ENCODE results near the gene SLCO2A1. TPM values are rescaled to one million over a fixed set of nuclear protein-coding genes. Genes with fewer than 3 reads are reported as not detected.

SLCO2A1 gene
- total RNA-seq, 2 donors from 2014 or later: 7.0 to 17.5 TPM

DNA sequence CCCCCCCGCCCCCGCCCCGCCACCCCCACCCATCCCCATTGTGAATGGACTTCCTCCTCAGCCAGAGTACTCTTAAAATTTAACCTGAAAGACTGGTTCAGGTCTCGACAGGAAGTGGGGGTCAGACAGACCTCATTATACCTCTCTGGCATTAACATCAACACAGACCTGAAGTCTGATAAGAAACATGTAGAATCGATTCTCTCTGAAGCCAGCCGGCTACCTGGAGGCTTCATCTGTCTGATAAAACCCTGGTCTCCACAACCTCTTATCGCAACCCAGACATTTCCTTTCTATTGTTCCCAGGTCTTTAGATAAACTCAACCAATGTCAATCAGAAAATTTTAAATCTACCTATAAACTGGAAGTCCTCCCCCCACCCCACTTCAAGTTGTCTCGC, 42.6 kb downstream of the SLCO2A1 start:
- Histone ChIP-seq H3K36me3 (replicated peaks in 1 of 2; ENCODE audit: insufficient read depth in 1 of 2, low read depth in 2 of 2) (no peaks in the 10 kb centered on the region), H3K4me3 (no peak overlapping the region), H3K27me3 (no peaks in the 10 kb centered on the region), H3K9me3 (no peaks in the 10 kb centered on the region), H3K4me1 (no peaks in the 10 kb centered on the region), H3K27ac (no peak overlapping the region)
- intact Hi-C loops (cut with DNase I): no loop called here
- 36 to 46% methylated on average over 8 of the region's 8 CpGs for WGBS, 2 donors
- DNase-seq (no peak), ATAC-seq (no peak)
- no peak for TF ChIP-seq POLR2A (IDR thresholded peaks at IDR 0.05)
- TF ChIP-seq, protein P1, sequence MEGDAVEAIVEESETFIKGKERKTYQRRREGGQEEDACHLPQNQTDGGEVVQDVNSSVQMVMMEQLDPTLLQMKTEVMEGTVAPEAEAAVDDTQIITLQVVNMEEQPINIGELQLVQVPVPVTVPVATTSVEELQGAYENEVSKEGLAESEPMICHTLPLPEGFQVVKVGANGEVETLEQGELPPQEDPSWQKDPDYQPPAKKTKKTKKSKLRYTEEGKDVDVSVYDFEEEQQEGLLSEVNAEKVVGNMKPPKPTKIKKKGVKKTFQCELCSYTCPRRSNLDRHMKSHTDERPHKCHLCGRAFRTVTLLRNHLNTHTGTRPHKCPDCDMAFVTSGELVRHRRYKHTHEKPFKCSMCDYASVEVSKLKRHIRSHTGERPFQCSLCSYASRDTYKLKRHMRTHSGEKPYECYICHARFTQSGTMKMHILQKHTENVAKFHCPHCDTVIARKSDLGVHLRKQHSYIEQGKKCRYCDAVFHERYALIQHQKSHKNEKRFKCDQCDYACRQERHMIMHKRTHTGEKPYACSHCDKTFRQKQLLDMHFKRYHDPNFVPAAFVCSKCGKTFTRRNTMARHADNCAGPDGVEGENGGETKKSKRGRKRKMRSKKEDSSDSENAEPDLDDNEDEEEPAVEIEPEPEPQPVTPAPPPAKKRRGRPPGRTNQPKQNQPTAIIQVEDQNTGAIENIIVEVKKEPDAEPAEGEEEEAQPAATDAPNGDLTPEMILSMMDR (IDR thresholded peaks at IDR 0.05): no peak

DNA sequence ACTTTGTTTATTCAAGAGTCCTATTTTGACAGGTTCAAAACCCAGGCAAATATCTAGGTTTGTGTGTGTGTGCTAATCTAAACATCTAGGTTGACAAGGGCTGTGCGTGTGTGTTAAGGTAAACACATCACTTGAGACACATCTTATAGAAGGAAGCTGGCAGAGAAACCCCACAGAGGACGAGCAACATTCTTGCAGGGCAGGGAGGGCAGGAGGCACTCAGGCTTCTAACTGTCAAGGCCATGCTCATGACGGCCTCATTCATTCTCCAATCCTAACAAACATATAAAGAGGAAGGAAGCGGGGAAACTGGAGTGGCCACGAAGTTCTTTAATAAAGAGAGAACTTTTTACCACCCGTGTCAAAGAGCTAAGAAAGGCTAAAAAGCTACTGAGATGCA, 43.4 kb downstream of the SLCO2A1 start:
- intact Hi-C loops (cut with DNase I): no loop called here
- no peak overlapping the region for H3K27ac ChIP-seq
- DNase-seq: no peak
- H3K4me1 ChIP-seq: no peaks in the 10 kb centered on the region
- H3K9me3 ChIP-seq: no peaks in the 10 kb centered on the region
- ATAC-seq: no peak
- H3K27me3 ChIP-seq: no peaks in the 10 kb centered on the region
- H3K4me3 ChIP-seq: no peak overlapping the region
- H3K36me3 ChIP-seq (replicated peaks in 1 of 2; ENCODE audit: insufficient read depth in 1 of 2, low read depth in 2 of 2): no peaks in the 10 kb centered on the region
- 21 to 30% methylated on average over 6 of the region's 6 CpGs for WGBS, 2 donors
- TF ChIP-seq, protein P1 (IDR thresholded peaks at IDR 0.05): no peak
- no peak for TF ChIP-seq POLR2A (IDR thresholded peaks at IDR 0.05)

DNA sequence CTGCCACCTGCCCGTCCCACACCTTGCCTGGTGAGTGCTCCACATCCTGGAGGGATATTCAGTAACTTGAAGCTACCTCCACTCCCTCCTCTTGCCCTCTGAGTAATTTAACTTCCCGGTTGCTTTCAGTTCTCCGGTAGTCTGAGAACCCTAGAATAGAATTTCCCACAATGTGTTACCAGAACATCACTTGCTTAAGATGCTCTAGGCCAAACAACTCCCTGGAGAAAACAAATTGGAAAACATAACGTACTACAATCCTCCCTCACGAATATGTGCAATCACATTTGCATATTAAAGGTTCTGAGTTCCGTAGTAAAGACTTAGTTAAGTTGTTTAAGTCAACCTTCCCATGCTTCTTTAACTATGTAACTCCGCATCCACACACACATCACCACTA, 44.8 kb downstream of the SLCO2A1 start:
- ATAC-seq: no peak
- no peak overlapping the region for H3K27ac ChIP-seq
- intact Hi-C loops (cut with DNase I): no loop called here
- no peaks in the 10 kb centered on the region for H3K36me3 ChIP-seq (replicated peaks in 1 of 2; ENCODE audit: insufficient read depth in 1 of 2, low read depth in 2 of 2)
- 86 to 90% methylated on average over 7 of the region's 7 CpGs for WGBS, 2 donors
- TF ChIP-seq, protein P1 (IDR thresholded peaks at IDR 0.05): no peak
- no peak for TF ChIP-seq POLR2A (IDR thresholded peaks at IDR 0.05)
- no peak for DNase-seq
- H3K4me1 ChIP-seq: no peaks in the 10 kb centered on the region
- H3K4me3 ChIP-seq: no peak overlapping the region
- H3K9me3 ChIP-seq: no peaks in the 10 kb centered on the region
- no peaks in the 10 kb centered on the region for H3K27me3 ChIP-seq

DNA sequence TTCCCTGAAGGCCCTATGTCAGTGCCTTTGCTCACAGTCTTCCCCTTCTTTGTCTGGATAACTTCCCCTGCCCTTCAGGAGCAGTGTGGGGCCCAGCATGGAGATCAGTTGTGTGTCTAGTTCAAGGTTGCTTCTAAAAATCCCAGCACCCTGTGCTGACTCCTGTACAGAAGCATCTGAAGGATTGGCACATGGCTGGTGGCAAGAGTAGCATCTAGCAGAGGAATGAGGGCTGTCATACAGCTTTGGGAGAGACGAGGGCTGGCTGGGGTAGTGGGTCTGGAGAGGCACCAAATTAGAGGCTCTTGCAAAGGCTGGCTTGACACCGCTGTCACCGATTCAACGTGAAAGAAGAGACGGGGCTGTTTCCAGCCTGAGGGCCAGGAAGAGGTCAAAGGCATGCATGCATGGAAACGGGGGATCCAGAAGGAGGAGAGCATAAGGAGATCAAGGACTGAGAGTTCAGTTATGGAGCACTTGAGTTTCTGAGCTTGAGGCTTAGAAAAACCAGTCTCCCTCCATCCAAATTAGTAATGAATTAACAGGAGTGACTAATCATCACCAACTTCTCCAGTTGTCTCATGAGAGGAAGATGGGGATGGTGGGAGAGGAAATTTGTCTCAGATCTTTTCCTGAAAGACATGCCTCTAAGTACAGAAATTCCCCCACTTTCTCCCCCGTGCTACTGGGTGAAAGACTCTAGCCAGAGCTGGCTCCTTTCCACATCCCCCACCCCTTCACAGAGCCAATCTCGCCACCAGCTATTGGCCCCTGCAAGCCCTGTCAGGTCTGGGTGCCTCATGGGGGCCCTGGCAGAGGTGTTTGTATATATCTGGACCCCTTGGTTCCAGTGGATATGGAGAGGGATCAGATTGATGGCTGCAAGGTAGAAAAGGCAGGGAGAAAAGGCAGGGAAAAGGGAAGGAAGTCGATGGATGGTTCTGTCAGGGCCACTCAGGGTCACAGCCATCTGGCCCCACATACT, 45.9 kb downstream of the SLCO2A1 start:
- Histone ChIP-seq H3K4me1 (no peaks in the 10 kb centered on the region), H3K9me3 (no peaks in the 10 kb centered on the region), H3K4me3 (no peak overlapping the region), H3K27me3 (no peaks in the 10 kb centered on the region), H3K36me3 (replicated peaks in 1 of 2; ENCODE audit: insufficient read depth in 1 of 2, low read depth in 2 of 2) (no peaks in the 10 kb centered on the region), H3K27ac (no peak overlapping the region)
- intact Hi-C loops (cut with DNase I): no loop called here
- WGBS, 2 donors: 89 to 93% methylated on average over 9 of the region's 9 CpGs
- DNase-seq (no peak), ATAC-seq (no peak)
- TF ChIP-seq, protein P1 (IDR thresholded peaks at IDR 0.05): no peak
- TF ChIP-seq POLR2A (IDR thresholded peaks at IDR 0.05): no peak

All from body of pancreas (tissue), 4 donors.